ENCODE results near the gene NAALADL1.

- no peak for TF ChIP-seq CTCF (IDR thresholded peaks at IDR 0.05; ENCODE audit: low read depth, low read length, poor library complexity, severe bottlenecking)
- no peak for TF ChIP-seq EZH2phosphoT487 (IDR thresholded peaks at IDR 0.05; ENCODE audit: borderline replicate concordance, low read length)
These were observed 13.3 kb downstream of the NAALADL1 start for GRCh38 chr11:65045061-65045460.
